Measurements from ENCODE around the gene WNT6.

GRCh38 chr2:218858138-218858445, 1.5 kb upstream of the WNT6 start:
- TF ChIP-seq POLR2A (IDR thresholded peaks at IDR 0.05; ENCODE audit: control extremely low read depth in 1 of 2, low read depth in 2 of 2, low read length in 2 of 2) (no peak), RFX5 (IDR thresholded peaks at IDR 0.05; ENCODE audit: borderline replicate concordance, low read depth, low read length) (no peak), CTCF (IDR thresholded peaks at IDR 0.05; ENCODE audit: control extremely low read depth in 1 of 3, insufficient read depth in 1 of 3, low read depth in 1 of 3, low read length in 3 of 3) (no peak), POLR2AphosphoS5 (IDR thresholded peaks at IDR 0.05; ENCODE audit: low read depth, low read length) (no peak), YY1 (IDR thresholded peaks at IDR 0.05; ENCODE audit: low read depth, low read length) (no peak), EZH2 (IDR thresholded peaks at IDR 0.05; ENCODE audit: low read depth, low read length, severe bottlenecking) (no peak), ATF3 (IDR thresholded peaks at IDR 0.05; ENCODE audit: insufficient read depth, low read depth, low read length) (no peak), ZNF274 (IDR thresholded peaks at IDR 0.05; ENCODE audit: borderline replicate concordance, extremely low read depth, low read length) (no peak), CREB1 (IDR thresholded peaks at IDR 0.05) (no peak), RXRA (IDR thresholded peaks at IDR 0.05; ENCODE audit: insufficient read depth, low read depth, low read length) (no peak), NRF1 (IDR thresholded peaks at IDR 0.05; ENCODE audit: low read depth, low read length) (no peak)
- TF ChIP-seq, protein P1, sequence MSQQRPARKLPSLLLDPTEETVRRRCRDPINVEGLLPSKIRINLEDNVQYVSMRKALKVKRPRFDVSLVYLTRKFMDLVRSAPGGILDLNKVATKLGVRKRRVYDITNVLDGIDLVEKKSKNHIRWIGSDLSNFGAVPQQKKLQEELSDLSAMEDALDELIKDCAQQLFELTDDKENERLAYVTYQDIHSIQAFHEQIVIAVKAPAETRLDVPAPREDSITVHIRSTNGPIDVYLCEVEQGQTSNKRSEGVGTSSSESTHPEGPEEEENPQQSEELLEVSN (IDR thresholded peaks at IDR 0.05): no peak
- TF ChIP-seq, protein P2, sequence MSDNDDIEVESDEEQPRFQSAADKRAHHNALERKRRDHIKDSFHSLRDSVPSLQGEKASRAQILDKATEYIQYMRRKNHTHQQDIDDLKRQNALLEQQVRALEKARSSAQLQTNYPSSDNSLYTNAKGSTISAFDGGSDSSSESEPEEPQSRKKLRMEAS (IDR thresholded peaks at IDR 0.05): no peak
